CD14-positive monocyte (primary cell): ENCODE data around the gene ARHGAP10. TPM values are rescaled to one million over a fixed set of nuclear protein-coding genes. Genes with fewer than 3 reads are reported as not detected.

Experiments used
- DNase-seq, 3 donors: peaks; one replicate each; pipeline ENCODE4 v3.0.0-alpha.2; 2011 to 2022
- H2AFZ ChIP-seq: 2 replicates; pipeline ENCODE4 v1.6.0; 2012; ENCODE audit warnings: mild to moderate bottlenecking, low read depth, low read length, inconsistent platforms; ENCODE audit not compliant: insufficient read depth, poor library complexity, severe bottlenecking
- H3K27ac ChIP-seq, 2 donors: 1 replicate in 1 of 2; 2 replicates in 1 of 2; pipeline ENCODE4 v1.5.1; 2012 to 2013; ENCODE audit warnings: low read length in 2 of 2, control low read depth in 1 of 2, inconsistent platforms in 1 of 2, low read depth in 1 of 2, mild to moderate bottlenecking in 1 of 2
- H3K27me3 ChIP-seq, 2 donors: one replicate each; pipeline versions ENCODE4 v1.6.0 to v1.6.1; 2011 to 2013; ENCODE audit warnings: low read length in 2 of 2; ENCODE audit not compliant: control insufficient read depth in 2 of 2, insufficient read depth in 2 of 2
- H3K36me3 ChIP-seq, 2 donors: replicated peaks in 1 of 2; 1 replicate in 1 of 2; 2 replicates in 1 of 2; pipeline versions ENCODE4 v1.5.1 to v1.6.1; 2012 to 2013; ENCODE audit warnings: low read length in 2 of 2, control low read depth in 1 of 2, inconsistent platforms in 1 of 2, mild to moderate bottlenecking in 1 of 2; ENCODE audit not compliant: insufficient read depth in 2 of 2, control insufficient read depth in 1 of 2
- H3K4me1 ChIP-seq, 2 donors: 1 replicate in 1 of 2; 2 replicates in 1 of 2; pipeline versions ENCODE4 v1.5.1 to v1.6.1; 2012 to 2013; ENCODE audit warnings: low read length in 2 of 2, control low read depth in 1 of 2, inconsistent platforms in 1 of 2, mild to moderate bottlenecking in 1 of 2, moderate library complexity in 1 of 2; ENCODE audit not compliant: insufficient read depth in 2 of 2, control insufficient read depth in 1 of 2
- H3K4me2 ChIP-seq: replicated peaks from 2 replicates; pipeline ENCODE3; 2012; ENCODE audit warnings: low read length, moderate library complexity, mild to moderate bottlenecking; ENCODE audit not compliant: poor library complexity, severe bottlenecking; ENCODE audit errors: extremely low read depth
- H3K4me3 ChIP-seq, 3 experiments: fragments of 200-600 bp in 1 of 3; sonication (generic) in 1 of 3; replicated peaks in 1 of 3; 1 replicate in 2 of 3; 2 replicates in 1 of 3; pipeline ENCODE4 v1.5.1; 2011 to 2013; ENCODE audit warnings: low read length in 3 of 3, mild to moderate bottlenecking in 3 of 3, control low read depth in 2 of 3, low read depth in 2 of 3, inconsistent platforms in 1 of 3, moderate library complexity in 1 of 3
- H3K79me2 ChIP-seq: 2 replicates; pipeline ENCODE4 v1.6.0; 2012; ENCODE audit warnings: mild to moderate bottlenecking, control low read depth, inconsistent platforms, low read length, moderate library complexity; ENCODE audit not compliant: insufficient read depth
- H3K9ac ChIP-seq: 2 replicates; pipeline ENCODE4 v1.6.0; 2017; ENCODE audit warnings: low read length, mild to moderate bottlenecking; ENCODE audit not compliant: insufficient read depth, poor library complexity, severe bottlenecking
- H3K9me3 ChIP-seq, 2 donors: replicated peaks in 1 of 2; 1 replicate in 1 of 2; 2 replicates in 1 of 2; pipeline versions ENCODE4 v1.5.1 to v1.6.1; 2012 to 2013; ENCODE audit warnings: low read length in 2 of 2, control low read depth in 1 of 2; ENCODE audit not compliant: control insufficient read depth in 1 of 2, insufficient read depth in 1 of 2
- H4K20me1 ChIP-seq: 2 replicates; pipeline ENCODE4 v1.6.0; 2012; ENCODE audit warnings: mild to moderate bottlenecking, low read length, control low read depth, moderate library complexity; ENCODE audit not compliant: insufficient read depth
- H3K27ac Mint-ChIP-seq, 7 donors: one replicate each; pipeline ENCODE4 v1.8.0; 2020; ENCODE audit warnings: mild to moderate bottlenecking in 7 of 7, mixed read lengths in 7 of 7, moderate library complexity in 6 of 7, inconsistent platforms in 2 of 7
- H3K27me3 Mint-ChIP-seq, 3 donors: one replicate each; pipeline ENCODE4 v1.8.0; 2021 to 2022; ENCODE audit warnings: low read depth in 3 of 3, mild to moderate bottlenecking in 3 of 3, mixed read lengths in 3 of 3, moderate library complexity in 3 of 3, inconsistent platforms in 1 of 3
- H3K36me3 Mint-ChIP-seq, 2 donors: one replicate each; pipeline ENCODE4 v1.8.0; 2020; ENCODE audit warnings: mixed read lengths in 2 of 2, inconsistent platforms in 1 of 2, mild to moderate bottlenecking in 1 of 2
- H3K4me1 Mint-ChIP-seq: one replicate; pipeline ENCODE4 v1.8.0; 2020; ENCODE audit warnings: mild to moderate bottlenecking, mixed read lengths
- H3K4me3 Mint-ChIP-seq, 2 donors: one replicate each; pipeline ENCODE4 v1.8.0; 2020; ENCODE audit warnings: mild to moderate bottlenecking in 2 of 2, mixed read lengths in 2 of 2, moderate library complexity in 1 of 2
- H3K9me3 Mint-ChIP-seq, 7 donors: one replicate each; pipeline ENCODE4 v1.8.0; 2020 to 2022; ENCODE audit warnings: mixed read lengths in 7 of 7, mild to moderate bottlenecking in 6 of 7, moderate library complexity in 6 of 7, inconsistent platforms in 2 of 7
- WGBS: methylation state at CpG from one replicate; pipeline ENCODE4 v1.1.5; 2013; ENCODE audit warnings: missing lambda C conversion rate; ENCODE audit not compliant: insufficient coverage; 5-methylcytosine and 5-hydroxymethylcytosine counted together
- intact Hi-C, 2 donors: fragments of 100-400 bp; cut with micrococcal nuclease; formaldehyde crosslinking; loops; one replicate each; pipeline versions ENCODE4 v1.15.0 to v1.15.1; 2023
- polyA plus RNA-seq, 3 donors: library from polyadenylated mRNA; depleted of rRNA in 1 of 3; unstranded in 2 of 3; stranded (reverse) in 1 of 3; fragments of 300-500 nt in 2 of 3; fragments of >200 nt in 1 of 3; fragmentation: Illumina TruSeq in 2 of 3; gene quantifications; 1 replicate in 2 of 3; 2 replicates in 1 of 3; pipeline ENCODE4 v1.2.3, GENCODE V29; 2012 to 2021
- TF ChIP-seq, protein P1 (sequence below): fragments of 200-600 bp; IDR thresholded peaks from one replicate; pipeline ENCODE4 v1.8.0; 2022; ENCODE audit warnings: antibody characterized with exemption, mild to moderate bottlenecking

The ARHGAP10 gene
- polyA plus RNA-seq, 3 donors, result 1.7 to 4.3 (median 3.0) TPM

DNA sequence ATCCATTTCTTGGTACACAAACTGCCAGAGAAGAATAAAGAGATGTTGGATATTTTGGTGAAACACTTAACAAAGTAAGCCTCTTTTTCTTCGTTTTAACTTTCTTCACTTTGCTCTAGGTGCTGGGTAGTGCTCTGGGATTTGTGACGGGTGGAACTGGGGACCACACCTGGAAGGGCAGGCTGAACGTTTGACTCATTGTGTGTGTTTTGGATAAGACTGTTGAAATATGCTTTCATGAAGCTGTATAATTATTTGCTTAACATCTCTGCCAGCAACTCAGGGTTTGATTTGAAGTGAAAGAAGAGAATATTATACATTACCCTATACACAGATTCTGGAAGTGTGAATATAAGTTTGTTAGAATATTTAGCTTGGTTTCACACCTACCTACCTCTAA, 233.2 kb downstream of the ARHGAP10 start:
- peaks cover 0 to 2% (median 0%) of the 10 kb centered on the region in 3 donors for H3K27me3 Mint-ChIP-seq
- Histone ChIP-seq H3K4me3 (no peak overlapping the region), H3K9me3 (no peaks in the 10 kb centered on the region), H3K27ac (no peak overlapping the region), H3K4me1 (no peaks in the 10 kb centered on the region), H3K27me3 (no peaks in the 10 kb centered on the region), H2AFZ (no peak overlapping the region), H3K9ac (no peak overlapping the region), H3K36me3 (peaks cover 0 to 2% of the 10 kb centered on the region in 2 donors), H3K4me2 (no peak overlapping the region), H3K79me2 (no peaks in the 10 kb centered on the region), H4K20me1 (no peaks in the 10 kb centered on the region)
- H3K4me3 Mint-ChIP-seq, result no peak overlapping the region
- intact Hi-C loops, result no loop called here
- TF ChIP-seq, protein P1, sequence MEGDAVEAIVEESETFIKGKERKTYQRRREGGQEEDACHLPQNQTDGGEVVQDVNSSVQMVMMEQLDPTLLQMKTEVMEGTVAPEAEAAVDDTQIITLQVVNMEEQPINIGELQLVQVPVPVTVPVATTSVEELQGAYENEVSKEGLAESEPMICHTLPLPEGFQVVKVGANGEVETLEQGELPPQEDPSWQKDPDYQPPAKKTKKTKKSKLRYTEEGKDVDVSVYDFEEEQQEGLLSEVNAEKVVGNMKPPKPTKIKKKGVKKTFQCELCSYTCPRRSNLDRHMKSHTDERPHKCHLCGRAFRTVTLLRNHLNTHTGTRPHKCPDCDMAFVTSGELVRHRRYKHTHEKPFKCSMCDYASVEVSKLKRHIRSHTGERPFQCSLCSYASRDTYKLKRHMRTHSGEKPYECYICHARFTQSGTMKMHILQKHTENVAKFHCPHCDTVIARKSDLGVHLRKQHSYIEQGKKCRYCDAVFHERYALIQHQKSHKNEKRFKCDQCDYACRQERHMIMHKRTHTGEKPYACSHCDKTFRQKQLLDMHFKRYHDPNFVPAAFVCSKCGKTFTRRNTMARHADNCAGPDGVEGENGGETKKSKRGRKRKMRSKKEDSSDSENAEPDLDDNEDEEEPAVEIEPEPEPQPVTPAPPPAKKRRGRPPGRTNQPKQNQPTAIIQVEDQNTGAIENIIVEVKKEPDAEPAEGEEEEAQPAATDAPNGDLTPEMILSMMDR, result no peak
- peaks cover 2% of the 10 kb centered on the region for H3K4me1 Mint-ChIP-seq
- H3K36me3 Mint-ChIP-seq, result peaks cover 20 to 32% of the 10 kb centered on the region in 2 donors
- peak overlapping the region in 1 of 7 donors; percentile 54 for H3K27ac Mint-ChIP-seq
- H3K9me3 Mint-ChIP-seq, result peaks cover 0 to 2% (median 0%) of the 10 kb centered on the region in 7 donors
- WGBS, result no CpG with 5 or more reads among the region's 3 CpGs
- DNase-seq, result no peak

DNA sequence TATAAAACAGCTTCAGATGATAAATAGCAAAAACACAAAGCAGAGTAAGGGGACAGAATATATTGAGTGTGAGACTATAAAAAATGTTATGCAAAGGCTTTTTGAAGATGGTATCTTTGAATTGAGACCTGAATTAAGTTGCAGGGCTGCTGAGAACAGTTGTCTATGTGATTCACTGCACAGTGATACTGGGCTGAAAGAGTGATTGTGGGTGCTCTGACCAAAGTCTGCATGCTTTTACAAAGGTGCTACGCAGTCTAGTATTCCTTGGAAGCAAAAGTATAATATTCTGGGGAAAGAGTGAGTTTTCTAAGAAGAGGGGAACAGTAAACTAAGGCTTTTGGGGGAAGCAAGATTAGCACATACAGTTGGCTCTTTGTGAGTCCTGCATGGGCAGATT, 234.0 kb downstream of the ARHGAP10 start:
- H3K4me1 Mint-ChIP-seq, result peaks cover 4% of the 10 kb centered on the region
- H3K4me1 ChIP-seq, result no peaks in the 10 kb centered on the region
- peaks cover 24 to 36% of the 10 kb centered on the region in 2 donors for H3K36me3 Mint-ChIP-seq
- H3K36me3 ChIP-seq, result peaks cover 0 to 2% of the 10 kb centered on the region in 2 donors
- WGBS, result 86% methylated on average over 1 of the region's 1 CpG
- no peaks in the 10 kb centered on the region for H3K27me3 ChIP-seq
- H4K20me1 ChIP-seq, result no peaks in the 10 kb centered on the region
- H3K27me3 Mint-ChIP-seq, result peaks cover 0 to 2% (median 0%) of the 10 kb centered on the region in 3 donors
- no peak overlapping the region for H3K9ac ChIP-seq
- no peaks in the 10 kb centered on the region for H3K79me2 ChIP-seq
- TF ChIP-seq, protein P1, result no peak
- no peak overlapping the region for H2AFZ ChIP-seq
- no peaks in the 10 kb centered on the region for H3K9me3 ChIP-seq
- peaks cover 0 to 2% (median 0%) of the 10 kb centered on the region in 7 donors for H3K9me3 Mint-ChIP-seq
- intact Hi-C loops, result no loop called here
- no peak overlapping the region for H3K4me3 ChIP-seq
- H3K27ac ChIP-seq, result no peak overlapping the region
- DNase-seq, result no peak
- no peak overlapping the region for H3K4me2 ChIP-seq
- no peak overlapping the region for H3K27ac Mint-ChIP-seq
- H3K4me3 Mint-ChIP-seq, result no peak overlapping the region
